H1 (cell line): ENCODE measurements around the gene RCL1.

Source experiments
- EP300 ChIP-seq, 2 experiments: IDR thresholded peaks; 1 replicate in 1 of 2; 2 replicates in 1 of 2; pipeline ENCODE4 v1.6.1; 2011 to 2012; ENCODE audit warnings: low read depth in 2 of 2, low read length in 2 of 2, mild to moderate bottlenecking in 2 of 2, borderline replicate concordance in 1 of 2, inconsistent platforms in 1 of 2, moderate library complexity in 1 of 2
- EZH2 ChIP-seq: fragments of 200-600 bp; sonication (generic); IDR thresholded peaks from 2 replicates; pipeline ENCODE4 v1.7.1; 2012; ENCODE audit warnings: low read depth, mild to moderate bottlenecking, moderate library complexity, low read length, inconsistent platforms; ENCODE audit not compliant: severe bottlenecking
- GTF2F1 ChIP-seq: IDR thresholded peaks from 2 replicates; pipeline ENCODE4 v1.6.1; 2012; ENCODE audit warnings: low read depth, low read length, improper control_type of control experiment, borderline replicate concordance
- KDM5A ChIP-seq: fragments of 200-600 bp; IDR thresholded peaks from 2 replicates; pipeline ENCODE4 v1.7.1; 2012; ENCODE audit warnings: mild to moderate bottlenecking, low read length, inconsistent platforms, mixed read lengths
- ZNF274 ChIP-seq: IDR thresholded peaks from 2 replicates; pipeline ENCODE4 v1.7.0; 2012; ENCODE audit warnings: low read length, borderline replicate concordance; ENCODE audit errors: extremely low read depth
- TF ChIP-seq, protein P1 (sequence below), 3 experiments: IDR thresholded peaks; 1 replicate in 2 of 3; 2 replicates in 1 of 3; pipeline versions ENCODE4 v1.5.1 to v1.6.1; 2011; ENCODE audit warnings: low read length in 3 of 3, mild to moderate bottlenecking in 3 of 3, inconsistent platforms in 2 of 3, low read depth in 1 of 3, moderate library complexity in 1 of 3; ENCODE audit not compliant: insufficient read depth in 1 of 3; ENCODE audit errors: control extremely low read depth in 1 of 3
- TF ChIP-seq, protein P2 (sequence below): IDR thresholded peaks from 2 replicates; pipeline ENCODE4 v1.6.1; 2011; ENCODE audit warnings: low read depth, mild to moderate bottlenecking, low read length; ENCODE audit not compliant: insufficient read depth

DNA sequence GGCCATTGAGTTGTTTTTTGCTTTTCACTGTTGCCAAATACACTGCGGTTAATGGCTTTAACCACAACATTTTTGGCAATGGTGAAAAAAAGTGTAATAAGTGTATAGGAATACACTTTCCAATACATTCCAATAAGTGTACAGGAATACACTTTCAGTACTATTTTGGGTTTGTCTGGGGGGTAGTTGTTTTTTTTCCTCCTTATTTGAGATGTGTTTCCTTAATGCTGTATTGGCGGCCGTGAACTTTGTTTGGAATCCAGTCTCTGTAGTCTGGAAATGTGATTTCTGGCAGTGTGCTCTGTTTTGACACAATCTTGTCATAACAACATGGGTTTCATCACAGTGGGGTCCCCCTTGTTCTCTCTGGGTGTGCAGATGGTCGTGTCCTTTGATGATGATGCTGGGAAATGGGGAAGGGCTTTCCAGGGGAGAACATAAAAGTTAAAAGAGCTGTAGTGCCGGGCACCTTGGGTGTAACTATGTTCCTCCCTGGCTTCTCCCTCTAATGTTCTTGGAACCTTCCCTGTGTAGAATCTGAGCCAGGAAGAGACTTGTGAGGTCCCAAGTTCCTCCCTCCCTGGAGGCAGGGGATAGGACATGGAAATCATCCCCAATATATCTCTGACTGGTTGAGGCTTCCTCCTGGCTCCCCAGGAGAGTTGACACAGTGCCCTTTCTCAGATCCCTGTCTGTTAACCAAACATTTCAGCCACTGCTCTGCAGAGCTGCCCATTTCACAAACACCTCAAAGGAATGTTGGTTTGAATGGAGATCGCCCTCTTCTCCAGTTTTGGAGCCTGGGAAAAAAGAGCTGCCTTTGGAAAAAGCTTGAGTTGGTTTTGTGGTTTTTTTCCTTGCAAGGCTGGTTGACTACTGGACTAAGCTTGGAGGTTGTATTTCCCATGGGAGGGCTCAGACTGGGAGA lies 44.8 kb downstream of the RCL1 start:
- no peak for TF ChIP-seq EP300 (IDR thresholded peaks at IDR 0.05; ENCODE audit: borderline replicate concordance in 1 of 2, low read depth in 2 of 2, low read length in 2 of 2)
- no peak for TF ChIP-seq KDM5A
- TF ChIP-seq, protein P1, sequence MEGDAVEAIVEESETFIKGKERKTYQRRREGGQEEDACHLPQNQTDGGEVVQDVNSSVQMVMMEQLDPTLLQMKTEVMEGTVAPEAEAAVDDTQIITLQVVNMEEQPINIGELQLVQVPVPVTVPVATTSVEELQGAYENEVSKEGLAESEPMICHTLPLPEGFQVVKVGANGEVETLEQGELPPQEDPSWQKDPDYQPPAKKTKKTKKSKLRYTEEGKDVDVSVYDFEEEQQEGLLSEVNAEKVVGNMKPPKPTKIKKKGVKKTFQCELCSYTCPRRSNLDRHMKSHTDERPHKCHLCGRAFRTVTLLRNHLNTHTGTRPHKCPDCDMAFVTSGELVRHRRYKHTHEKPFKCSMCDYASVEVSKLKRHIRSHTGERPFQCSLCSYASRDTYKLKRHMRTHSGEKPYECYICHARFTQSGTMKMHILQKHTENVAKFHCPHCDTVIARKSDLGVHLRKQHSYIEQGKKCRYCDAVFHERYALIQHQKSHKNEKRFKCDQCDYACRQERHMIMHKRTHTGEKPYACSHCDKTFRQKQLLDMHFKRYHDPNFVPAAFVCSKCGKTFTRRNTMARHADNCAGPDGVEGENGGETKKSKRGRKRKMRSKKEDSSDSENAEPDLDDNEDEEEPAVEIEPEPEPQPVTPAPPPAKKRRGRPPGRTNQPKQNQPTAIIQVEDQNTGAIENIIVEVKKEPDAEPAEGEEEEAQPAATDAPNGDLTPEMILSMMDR (IDR thresholded peaks at IDR 0.05; ENCODE audit: control extremely low read depth in 1 of 3, insufficient read depth in 1 of 3, low read depth in 1 of 3, low read length in 3 of 3): no peak
- TF ChIP-seq, protein P2, sequence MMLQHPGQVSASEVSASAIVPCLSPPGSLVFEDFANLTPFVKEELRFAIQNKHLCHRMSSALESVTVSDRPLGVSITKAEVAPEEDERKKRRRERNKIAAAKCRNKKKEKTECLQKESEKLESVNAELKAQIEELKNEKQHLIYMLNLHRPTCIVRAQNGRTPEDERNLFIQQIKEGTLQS: no peak
- TF ChIP-seq GTF2F1: no peak
- TF ChIP-seq ZNF274: no peak
- TF ChIP-seq EZH2: no peak
